Thoracic aorta (tissue), 2 donors: ENCODE measurements around the gene CPEB1. TPM values are rescaled to one million over a fixed set of nuclear protein-coding genes. Genes with fewer than 3 reads are reported as not detected.
A peak's percentile ranks its signal among the peaks of the same experiment; 100 is the strongest.

Experiments used
- ATAC-seq: fragments of 150-250 bp; one replicate; pipeline ENCODE4 v1.8.0; 2017; ENCODE audit warnings: low read depth; ENCODE audit not compliant: insufficient number of reproducible peaks, low FRiP score
- DNase-seq: peaks from one replicate; pipeline ENCODE4 v3.0.0-alpha.2; 2020; ENCODE audit warnings: low spot score
- H3K27ac ChIP-seq, 2 donors: fragments of 200-600 bp; sonication (generic); 1 replicate in 1 of 2; 2 replicates in 1 of 2; pipeline ENCODE4 v1.5.1; 2016; ENCODE audit warnings: mild to moderate bottlenecking in 2 of 2, moderate library complexity in 2 of 2
- H3K27me3 ChIP-seq: fragments of 200-600 bp; sonication (generic); replicated peaks from 2 replicates; pipeline ENCODE4 v1.6.0; 2016; ENCODE audit warnings: mild to moderate bottlenecking; ENCODE audit not compliant: insufficient read depth
- H3K36me3 ChIP-seq: fragments of 200-600 bp; sonication (generic); one replicate; pipeline ENCODE4 v1.5.1; 2016
- H3K4me1 ChIP-seq, 2 donors: fragments of 200-600 bp; sonication (generic); 1 replicate in 1 of 2; 2 replicates in 1 of 2; pipeline versions ENCODE4 v1.5.1 to v1.6.0; 2016; ENCODE audit warnings: low read depth in 2 of 2, mild to moderate bottlenecking in 1 of 2; ENCODE audit not compliant: control insufficient read depth in 1 of 2
- H3K4me3 ChIP-seq: fragments of 200-600 bp; sonication (generic); 2 replicates; pipeline ENCODE4 v1.5.1; 2016; ENCODE audit warnings: mild to moderate bottlenecking
- H3K9me3 ChIP-seq: fragments of 200-600 bp; sonication (generic); 2 replicates; pipeline ENCODE4 v1.5.1; 2016
- total RNA-seq, 2 donors: library from RNA; depleted of rRNA; stranded (reverse); fragments of >200 nt; gene quantifications; one replicate each; pipeline versions ENCODE4 v1.1.0 to v1.2.3, GENCODE V29; 2016
- TF ChIP-seq, protein P1 (sequence below): fragments of 200-600 bp; sonication (generic); IDR thresholded peaks from one replicate; pipeline ENCODE4 v1.5.1; 2019; ENCODE audit warnings: antibody characterized with exemption

Gene CPEB1
- total RNA-seq: 1 to 10 TPM; 2.0 to 2.8 TPM

GRCh38 chr15:82647045-82647834 lies at the start of gene CPEB1:
Gene CPEB1, minus strand, starts transcription at chr15:82647363. Its CDS starts 18,904 bp downstream, at chr15:82628459.
- Histone ChIP-seq H3K27me3 (no peaks in the 10 kb centered on the region), H3K4me1 (peaks cover 4 to 23% of the 10 kb centered on the region in 2 donors), H3K27ac (peak within 1 kb of the TSS; percentile 15 to 48), H3K9me3 (no peaks in the 10 kb centered on the region), H3K36me3 (no peaks in the 10 kb centered on the region), H3K4me3 (peak within 1 kb of the TSS; percentile 71)
- TF ChIP-seq, protein P1, sequence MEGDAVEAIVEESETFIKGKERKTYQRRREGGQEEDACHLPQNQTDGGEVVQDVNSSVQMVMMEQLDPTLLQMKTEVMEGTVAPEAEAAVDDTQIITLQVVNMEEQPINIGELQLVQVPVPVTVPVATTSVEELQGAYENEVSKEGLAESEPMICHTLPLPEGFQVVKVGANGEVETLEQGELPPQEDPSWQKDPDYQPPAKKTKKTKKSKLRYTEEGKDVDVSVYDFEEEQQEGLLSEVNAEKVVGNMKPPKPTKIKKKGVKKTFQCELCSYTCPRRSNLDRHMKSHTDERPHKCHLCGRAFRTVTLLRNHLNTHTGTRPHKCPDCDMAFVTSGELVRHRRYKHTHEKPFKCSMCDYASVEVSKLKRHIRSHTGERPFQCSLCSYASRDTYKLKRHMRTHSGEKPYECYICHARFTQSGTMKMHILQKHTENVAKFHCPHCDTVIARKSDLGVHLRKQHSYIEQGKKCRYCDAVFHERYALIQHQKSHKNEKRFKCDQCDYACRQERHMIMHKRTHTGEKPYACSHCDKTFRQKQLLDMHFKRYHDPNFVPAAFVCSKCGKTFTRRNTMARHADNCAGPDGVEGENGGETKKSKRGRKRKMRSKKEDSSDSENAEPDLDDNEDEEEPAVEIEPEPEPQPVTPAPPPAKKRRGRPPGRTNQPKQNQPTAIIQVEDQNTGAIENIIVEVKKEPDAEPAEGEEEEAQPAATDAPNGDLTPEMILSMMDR: peak; percentile 12
- no peak for DNase-seq
- ATAC-seq: peak; percentile 53

GRCh38 chr15:82692171-82692570 lies 45.0 kb upstream of the CPEB1 start:
- Histone ChIP-seq H3K27ac (no peak overlapping the region), H3K4me3 (no peak overlapping the region), H3K4me1 (no peaks in the 10 kb centered on the region), H3K27me3 (no peaks in the 10 kb centered on the region), H3K9me3 (no peaks in the 10 kb centered on the region), H3K36me3 (no peaks in the 10 kb centered on the region)
- TF ChIP-seq, protein P1: no peak
- ATAC-seq: no peak
- no peak for DNase-seq

DNA sequence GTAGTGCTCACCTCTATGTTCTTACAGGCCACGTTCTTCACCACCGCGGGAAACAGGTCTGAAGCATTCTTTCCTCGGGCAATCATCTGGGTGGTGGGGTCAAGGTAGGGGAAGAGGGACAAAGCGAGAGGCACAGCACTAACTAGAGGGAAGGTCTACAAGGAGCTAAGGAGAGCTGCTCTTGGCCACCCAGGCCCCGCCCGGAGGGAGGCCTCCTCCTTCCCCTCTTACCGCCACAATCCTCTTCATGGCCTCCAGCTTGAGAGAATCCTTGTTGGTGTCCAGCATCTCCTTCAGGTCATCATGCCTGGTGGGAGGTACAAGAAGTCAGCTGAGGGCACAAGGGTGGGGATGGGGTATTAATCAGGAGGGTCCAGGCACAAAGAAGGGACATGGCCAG lies 42.0 kb upstream of the CPEB1 start:
- Histone ChIP-seq H3K27me3 (no peaks in the 10 kb centered on the region), H3K4me3 (no peak overlapping the region), H3K4me1 (no peaks in the 10 kb centered on the region), H3K36me3 (no peaks in the 10 kb centered on the region), H3K9me3 (no peaks in the 10 kb centered on the region), H3K27ac (no peak overlapping the region)
- no peak for ATAC-seq
- DNase-seq: no peak
- TF ChIP-seq, protein P1: no peak

GRCh38 chr15:82688691-82689090 lies 41.5 kb upstream of the CPEB1 start:
- no peaks in the 10 kb centered on the region for H3K36me3 ChIP-seq
- ATAC-seq: no peak
- H3K9me3 ChIP-seq: no peaks in the 10 kb centered on the region
- no peak overlapping the region for H3K27ac ChIP-seq
- no peak for DNase-seq
- no peaks in the 10 kb centered on the region for H3K4me1 ChIP-seq
- TF ChIP-seq, protein P1: no peak
- no peak overlapping the region for H3K4me3 ChIP-seq
- no peaks in the 10 kb centered on the region for H3K27me3 ChIP-seq

DNA sequence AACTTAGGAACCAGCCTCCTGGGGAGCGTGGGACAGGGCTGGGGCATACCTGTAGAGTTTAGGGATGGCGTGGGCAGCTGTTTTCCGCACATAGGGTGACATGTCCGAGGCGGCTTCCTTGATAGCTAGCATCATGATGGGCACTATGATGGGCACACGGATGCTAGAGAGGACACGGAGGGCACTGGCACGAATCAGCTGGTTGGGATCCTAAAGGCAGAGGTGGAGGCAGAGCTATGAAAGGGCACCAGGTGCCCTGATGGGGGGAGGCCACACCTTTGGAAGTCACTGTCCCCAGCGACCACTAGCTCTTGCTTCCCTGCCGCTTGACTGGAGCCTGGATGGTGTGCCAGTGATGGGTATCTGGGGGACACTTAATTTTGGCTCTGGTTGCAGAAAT lies 34.2 kb upstream of the CPEB1 start:
- no peaks in the 10 kb centered on the region for H3K36me3 ChIP-seq
- TF ChIP-seq, protein P1: no peak
- DNase-seq (no peak), ATAC-seq (no peak)
- H3K27ac ChIP-seq: no peak overlapping the region
- no peaks in the 10 kb centered on the region for H3K27me3 ChIP-seq
- H3K4me1 ChIP-seq: no peaks in the 10 kb centered on the region
- H3K9me3 ChIP-seq: no peaks in the 10 kb centered on the region
- no peak overlapping the region for H3K4me3 ChIP-seq
